ENCODE measurements around the gene KRT4. TPM values are rescaled to one million over a fixed set of nuclear protein-coding genes. Genes with fewer than 3 reads are reported as not detected.

The KRT4 gene
- total and polyA plus RNA-seq, 12 donors, result 2.5 TPM; not detected in 11

DNA sequence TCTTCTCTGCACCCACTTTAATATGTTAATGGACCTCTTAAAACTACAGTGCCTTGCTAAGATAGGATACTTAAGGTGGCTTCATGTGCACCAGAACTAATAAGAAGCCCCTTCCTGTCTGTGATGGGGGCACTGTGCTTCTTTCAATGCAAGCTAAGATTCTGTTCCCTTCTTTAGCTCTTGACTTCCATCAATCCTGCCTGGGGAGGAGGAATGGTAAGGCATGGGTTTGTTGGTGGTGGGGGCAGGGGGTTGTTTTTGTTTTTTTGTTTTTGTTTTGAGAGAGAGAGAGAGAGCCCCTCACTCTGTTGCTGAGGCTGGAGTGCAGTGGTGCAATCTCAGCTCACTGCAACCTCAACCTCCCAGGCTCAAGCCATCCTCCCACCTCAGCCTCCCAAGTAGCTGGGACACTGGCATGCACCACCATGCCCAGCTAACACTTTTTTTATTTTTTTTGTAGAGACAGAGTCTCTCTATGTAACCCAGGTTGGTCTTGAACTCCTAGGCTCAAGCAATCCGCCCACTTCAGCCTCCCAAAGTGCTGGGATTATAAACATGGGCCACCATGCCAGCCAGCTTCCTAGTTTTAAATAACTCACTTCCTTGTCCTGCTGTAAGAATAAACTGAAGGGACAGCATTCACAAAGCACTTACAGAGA lies 13.5 kb downstream of the KRT4 start:
- WGBS, 2 donors, result 69 to 80% methylated on average over 1 of the region's 1 CpG
- no peak for ATAC-seq

DNA sequence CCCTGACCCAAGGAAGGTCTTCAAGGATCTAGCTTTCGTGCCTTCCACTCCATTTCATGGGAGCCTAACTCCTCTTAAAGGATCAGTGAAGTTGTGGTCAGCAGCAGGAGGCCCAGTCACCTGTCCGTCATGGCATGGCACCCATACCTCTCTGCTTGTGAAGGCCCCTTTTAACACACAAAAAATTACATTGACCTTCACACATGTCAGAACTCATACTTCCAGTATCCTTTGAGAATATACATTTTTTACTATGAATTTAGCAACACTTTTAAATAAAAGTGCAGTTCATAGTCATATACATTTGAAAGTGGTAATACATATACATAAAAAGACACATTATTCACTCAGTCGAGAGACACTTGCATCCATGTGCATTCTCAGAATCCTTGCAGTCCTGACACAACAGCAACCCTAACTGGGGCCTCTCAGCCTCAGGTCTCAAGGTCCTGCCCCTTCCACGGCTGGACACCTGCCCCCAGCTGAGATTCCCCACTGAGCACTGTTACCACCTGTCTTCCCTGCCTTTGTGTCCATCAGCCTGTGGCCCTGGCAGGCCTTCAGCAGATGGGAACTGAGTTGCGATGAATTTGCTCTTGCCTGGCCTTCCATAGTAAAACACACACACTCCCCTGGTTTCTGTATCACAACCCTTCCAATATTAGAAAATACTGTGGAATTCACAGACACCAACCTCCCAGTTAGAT lies 14.3 kb downstream of the KRT4 start:
- H3K9me3 ChIP-seq, result no peaks in the 10 kb centered on the region
- 76 to 81% methylated on average over 5 of the region's 5 CpGs for WGBS, 2 donors
- intact Hi-C loops (cut with DNase I), result no loop called here
- no peaks in the 10 kb centered on the region for H3K36me3 ChIP-seq
- DNase-seq (no peak), ATAC-seq (no peak)
- H3K27me3 ChIP-seq, result peaks cover 0 to 6% (median 0%) of the 10 kb centered on the region in 7 donors
- H3K4me1 ChIP-seq, result no peaks in the 10 kb centered on the region
- no peak overlapping the region for H3K27ac ChIP-seq
- TF ChIP-seq, protein P1, sequence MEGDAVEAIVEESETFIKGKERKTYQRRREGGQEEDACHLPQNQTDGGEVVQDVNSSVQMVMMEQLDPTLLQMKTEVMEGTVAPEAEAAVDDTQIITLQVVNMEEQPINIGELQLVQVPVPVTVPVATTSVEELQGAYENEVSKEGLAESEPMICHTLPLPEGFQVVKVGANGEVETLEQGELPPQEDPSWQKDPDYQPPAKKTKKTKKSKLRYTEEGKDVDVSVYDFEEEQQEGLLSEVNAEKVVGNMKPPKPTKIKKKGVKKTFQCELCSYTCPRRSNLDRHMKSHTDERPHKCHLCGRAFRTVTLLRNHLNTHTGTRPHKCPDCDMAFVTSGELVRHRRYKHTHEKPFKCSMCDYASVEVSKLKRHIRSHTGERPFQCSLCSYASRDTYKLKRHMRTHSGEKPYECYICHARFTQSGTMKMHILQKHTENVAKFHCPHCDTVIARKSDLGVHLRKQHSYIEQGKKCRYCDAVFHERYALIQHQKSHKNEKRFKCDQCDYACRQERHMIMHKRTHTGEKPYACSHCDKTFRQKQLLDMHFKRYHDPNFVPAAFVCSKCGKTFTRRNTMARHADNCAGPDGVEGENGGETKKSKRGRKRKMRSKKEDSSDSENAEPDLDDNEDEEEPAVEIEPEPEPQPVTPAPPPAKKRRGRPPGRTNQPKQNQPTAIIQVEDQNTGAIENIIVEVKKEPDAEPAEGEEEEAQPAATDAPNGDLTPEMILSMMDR (IDR thresholded peaks at IDR 0.05), result no peak
- H3K4me3 ChIP-seq, result no peak overlapping the region

More for the DNA sequence above, 13.5 kb downstream of the KRT4 start:
- Histone ChIP-seq H3K9me3 (no peaks in the 10 kb centered on the region), H3K4me1 (no peaks in the 10 kb centered on the region), H3K36me3 (no peaks in the 10 kb centered on the region), H3K27me3 (peaks cover 0 to 2% (median 0%) of the 10 kb centered on the region in 7 donors), H3K27ac (no peak overlapping the region), H3K4me3 (no peak overlapping the region)
- no peak for DNase-seq
- TF ChIP-seq, protein P1 (IDR thresholded peaks at IDR 0.05), result no peak
- intact Hi-C loops (cut with DNase I), result no loop called here

DNA sequence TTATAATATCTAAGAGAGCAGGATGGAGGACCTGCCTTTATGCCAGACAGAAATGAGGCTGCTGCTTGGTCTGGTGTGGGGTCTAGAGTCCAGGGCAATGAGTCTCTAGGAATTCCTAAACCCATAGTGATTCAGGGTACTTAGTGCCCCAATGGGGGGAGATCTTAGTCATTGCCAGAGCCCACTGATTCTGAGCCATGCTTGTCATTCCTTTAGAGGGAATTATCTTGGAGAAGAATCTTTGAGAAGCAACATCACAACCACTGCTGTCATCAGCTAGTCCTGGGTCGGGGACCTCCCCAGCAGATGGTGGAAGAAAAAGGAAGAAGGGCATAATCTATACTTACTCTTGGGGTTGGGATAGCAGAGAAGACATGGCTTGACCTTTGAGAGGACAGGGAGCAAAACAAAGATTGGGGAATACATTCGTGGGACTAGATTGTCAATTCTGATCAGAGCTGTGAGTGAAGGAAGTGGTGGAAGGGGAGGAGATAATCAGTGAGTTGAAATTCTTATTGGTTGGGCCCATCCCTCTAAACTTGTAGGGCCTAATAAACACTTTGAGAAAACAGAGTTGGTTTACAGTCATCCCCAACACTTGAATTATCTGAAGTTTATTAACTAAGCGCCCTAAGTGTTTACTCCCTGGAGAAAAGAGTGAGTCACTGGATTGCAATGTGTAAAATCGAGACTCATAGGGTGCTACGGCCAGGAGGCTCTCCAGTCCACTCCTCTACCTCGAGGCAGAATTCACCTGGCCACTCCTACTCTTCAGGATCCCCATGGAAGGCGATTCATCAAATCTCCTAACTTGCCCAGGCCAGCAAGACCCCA lies 15.0 kb downstream of the KRT4 start:
- DNase-seq (no peak), ATAC-seq (no peak)
- Histone ChIP-seq H3K36me3 (no peaks in the 10 kb centered on the region), H3K4me3 (no peak overlapping the region), H3K27me3 (peaks cover 0 to 14% (median under 1%) of the 10 kb centered on the region in 7 donors), H3K4me1 (no peaks in the 10 kb centered on the region), H3K27ac (no peak overlapping the region), H3K9me3 (no peaks in the 10 kb centered on the region)
- intact Hi-C loops (cut with DNase I), result no loop called here
- WGBS, 2 donors, result 47 to 60% methylated on average over 7 of the region's 7 CpGs
- TF ChIP-seq, protein P1 (IDR thresholded peaks at IDR 0.05), result no peak

DNA sequence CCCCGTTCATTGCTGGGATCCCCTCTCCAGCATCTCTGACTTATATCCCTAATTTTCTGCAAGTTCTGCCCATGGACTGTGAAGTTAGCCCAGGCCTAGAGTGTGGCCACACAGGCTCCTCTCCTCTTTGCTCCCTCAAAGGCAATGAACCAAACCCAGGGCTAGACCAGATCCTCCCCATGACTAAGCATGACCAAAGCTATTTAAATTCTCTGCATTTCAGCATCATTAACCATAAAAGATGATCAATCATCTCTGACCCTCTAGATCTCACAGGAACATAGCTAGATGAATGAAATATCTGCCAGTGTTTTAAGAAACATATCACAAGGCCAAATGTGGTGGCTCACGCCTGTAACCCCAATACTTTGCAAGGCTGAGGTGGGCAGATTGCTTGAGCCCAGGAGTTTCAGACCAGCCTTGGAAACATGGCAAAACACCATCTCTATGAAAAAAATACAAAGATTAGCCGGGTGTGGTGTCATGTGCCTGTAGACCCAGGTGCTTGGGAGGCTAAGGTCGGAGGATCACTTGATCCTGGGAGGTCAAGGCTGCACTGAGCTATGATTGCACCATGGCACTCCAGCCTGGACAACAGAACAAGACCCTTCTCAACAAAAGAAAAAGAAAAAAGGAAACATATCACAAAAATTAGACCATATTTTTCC lies 15.8 kb downstream of the KRT4 start:
- DNase-seq (no peak), ATAC-seq (no peak)
- TF ChIP-seq, protein P1 (IDR thresholded peaks at IDR 0.05), result no peak
- no peaks in the 10 kb centered on the region for H3K9me3 ChIP-seq
- H3K36me3 ChIP-seq, result no peaks in the 10 kb centered on the region
- 86 to 87% methylated on average over 4 of the region's 4 CpGs for WGBS, 2 donors
- no peak overlapping the region for H3K4me3 ChIP-seq
- intact Hi-C loops (cut with DNase I), result no loop called here
- peaks cover 0 to 21% (median 8%) of the 10 kb centered on the region in 7 donors for H3K27me3 ChIP-seq
- no peaks in the 10 kb centered on the region for H3K4me1 ChIP-seq
- no peak overlapping the region for H3K27ac ChIP-seq

Data from heart right ventricle (tissue), 16 donors.